Measurements from ENCODE around the gene SLC22A12.

SLC22A12 gene

GRCh38 chr11:64590763-64591221 is at the start of gene SLC22A12:
SLC22A12 (plus strand) TSS chr11:64591220; CDS start chr11:64591557, 337 bp downstream.
- H3K27me3 Mint-ChIP-seq, result peaks cover 51% of the 10 kb centered on the region
- no peak within 1 kb of the TSS for H3K27ac Mint-ChIP-seq
- no peaks in the 10 kb centered on the region for H3K4me1 Mint-ChIP-seq

GRCh38 chr11:64542172-64543125 is 48.6 kb upstream of the SLC22A12 start:
- no peak for ATAC-seq
- Mint-ChIP-seq H3K4me3 (no peak overlapping the region), H3K36me3 (no peaks in the 10 kb centered on the region), H3K9me3 (peaks cover 6% of the 10 kb centered on the region), H3K4me1 (peaks cover 6% of the 10 kb centered on the region), H3K27ac (no peak overlapping the region), H3K27me3 (peaks cover 89% of the 10 kb centered on the region)

More at GRCh38 chr11:64590763-64591221, at the start of gene SLC22A12:
- no peak for ATAC-seq
- Mint-ChIP-seq H3K9me3 (peaks cover 16% of the 10 kb centered on the region), H3K36me3 (peaks cover 7% of the 10 kb centered on the region), H3K4me3 (no peak within 1 kb of the TSS)

GRCh38 chr11:64543818-64544217 is 47.2 kb upstream of the SLC22A12 start:
- ATAC-seq, result no peak
- H3K27ac Mint-ChIP-seq, result no peak overlapping the region

GRCh38 chr11:64544616-64545296 is 46.3 kb upstream of the SLC22A12 start:
- H3K27ac Mint-ChIP-seq, result no peak overlapping the region
- peaks cover 6% of the 10 kb centered on the region for H3K9me3 Mint-ChIP-seq
- no peaks in the 10 kb centered on the region for H3K36me3 Mint-ChIP-seq
- H3K27me3 Mint-ChIP-seq, result peaks cover 71% of the 10 kb centered on the region
- no peak overlapping the region for H3K4me3 Mint-ChIP-seq
- ATAC-seq, result no peak
- H3K4me1 Mint-ChIP-seq, result no peaks in the 10 kb centered on the region

More at GRCh38 chr11:64543818-64544217, 47.2 kb upstream of the SLC22A12 start:
- no peak overlapping the region for H3K4me3 Mint-ChIP-seq
- H3K9me3 Mint-ChIP-seq, result peaks cover 6% of the 10 kb centered on the region
- H3K4me1 Mint-ChIP-seq, result peaks cover under 1% of the 10 kb centered on the region
- no peaks in the 10 kb centered on the region for H3K36me3 Mint-ChIP-seq
- H3K27me3 Mint-ChIP-seq, result peaks cover 80% of the 10 kb centered on the region

GRCh38 chr11:64545619-64546018 is 45.4 kb upstream of the SLC22A12 start:
- H3K9me3 Mint-ChIP-seq, result peaks cover 6% of the 10 kb centered on the region
- no peak overlapping the region for H3K27ac Mint-ChIP-seq

GRCh38 chr11:64546176-64546575 is 44.8 kb upstream of the SLC22A12 start:
- Mint-ChIP-seq H3K27me3 (peaks cover 59% of the 10 kb centered on the region), H3K36me3 (no peaks in the 10 kb centered on the region), H3K4me1 (no peaks in the 10 kb centered on the region), H3K4me3 (no peak overlapping the region), H3K9me3 (peaks cover 6% of the 10 kb centered on the region), H3K27ac (no peak overlapping the region)
- no peak for ATAC-seq

More at GRCh38 chr11:64545619-64546018, 45.4 kb upstream of the SLC22A12 start:
- H3K36me3 Mint-ChIP-seq, result no peaks in the 10 kb centered on the region
- H3K4me1 Mint-ChIP-seq, result no peaks in the 10 kb centered on the region
- peaks cover 64% of the 10 kb centered on the region for H3K27me3 Mint-ChIP-seq
- H3K4me3 Mint-ChIP-seq, result no peak overlapping the region
- no peak for ATAC-seq

GRCh38 chr11:64546600-64546999 is 44.4 kb upstream of the SLC22A12 start:
- no peak overlapping the region for H3K27ac Mint-ChIP-seq
- no peak for ATAC-seq
- no peak overlapping the region for H3K4me3 Mint-ChIP-seq
- peaks cover 54% of the 10 kb centered on the region for H3K27me3 Mint-ChIP-seq
- H3K4me1 Mint-ChIP-seq, result no peaks in the 10 kb centered on the region
- peaks cover 6% of the 10 kb centered on the region for H3K9me3 Mint-ChIP-seq
- no peaks in the 10 kb centered on the region for H3K36me3 Mint-ChIP-seq

- peaks cover 30% of the 10 kb centered on the region for H3K27me3 Mint-ChIP-seq
- H3K27ac Mint-ChIP-seq, result no peak overlapping the region
- H3K36me3 Mint-ChIP-seq, result no peaks in the 10 kb centered on the region
- H3K4me1 Mint-ChIP-seq, result peaks cover 5% of the 10 kb centered on the region
- ATAC-seq, result no peak
- no peak overlapping the region for H3K4me3 Mint-ChIP-seq
- H3K9me3 Mint-ChIP-seq, result peaks cover 4% of the 10 kb centered on the region
These were observed 41.1 kb upstream of the SLC22A12 start for GRCh38 chr11:64549969-64550368.

GRCh38 chr11:64553554-64554201 is 37.3 kb upstream of the SLC22A12 start:
- no peak for ATAC-seq
- no peak overlapping the region for H3K27ac Mint-ChIP-seq
- H3K4me1 Mint-ChIP-seq, result peaks cover 18% of the 10 kb centered on the region

GRCh38 chr11:64556044-64556720 is 34.8 kb upstream of the SLC22A12 start:
- H3K27me3 Mint-ChIP-seq, result peaks cover 46% of the 10 kb centered on the region
- H3K9me3 Mint-ChIP-seq, result peaks cover 4% of the 10 kb centered on the region
- ATAC-seq, result no peak
- H3K4me3 Mint-ChIP-seq, result no peak overlapping the region
- H3K27ac Mint-ChIP-seq, result no peak overlapping the region
- peaks cover 18% of the 10 kb centered on the region for H3K4me1 Mint-ChIP-seq
- no peaks in the 10 kb centered on the region for H3K36me3 Mint-ChIP-seq

More at GRCh38 chr11:64553554-64554201, 37.3 kb upstream of the SLC22A12 start:
- Mint-ChIP-seq H3K4me3 (no peak overlapping the region), H3K27me3 (peaks cover 21% of the 10 kb centered on the region), H3K36me3 (no peaks in the 10 kb centered on the region), H3K9me3 (peaks cover 4% of the 10 kb centered on the region)

GRCh38 chr11:64556721-64557250 is 34.2 kb upstream of the SLC22A12 start:
- peaks cover 47% of the 10 kb centered on the region for H3K27me3 Mint-ChIP-seq

GRCh38 chr11:64558065-64558745 is 32.8 kb upstream of the SLC22A12 start:
- no peak for ATAC-seq
- Mint-ChIP-seq H3K27ac (no peak overlapping the region), H3K36me3 (no peaks in the 10 kb centered on the region), H3K27me3 (peaks cover 47% of the 10 kb centered on the region), H3K4me3 (no peak overlapping the region), H3K4me1 (peaks cover 18% of the 10 kb centered on the region), H3K9me3 (no peaks in the 10 kb centered on the region)

More at GRCh38 chr11:64556721-64557250, 34.2 kb upstream of the SLC22A12 start:
- Mint-ChIP-seq H3K27ac (no peak overlapping the region), H3K9me3 (peaks cover 4% of the 10 kb centered on the region), H3K36me3 (no peaks in the 10 kb centered on the region), H3K4me1 (peaks cover 18% of the 10 kb centered on the region), H3K4me3 (no peak overlapping the region)
- ATAC-seq, result no peak

GRCh38 chr11:64558869-64559268 is 32.2 kb upstream of the SLC22A12 start:
- Mint-ChIP-seq H3K36me3 (no peaks in the 10 kb centered on the region), H3K27me3 (peaks cover 47% of the 10 kb centered on the region), H3K9me3 (no peaks in the 10 kb centered on the region), H3K4me3 (no peak overlapping the region), H3K27ac (no peak overlapping the region), H3K4me1 (peaks cover 18% of the 10 kb centered on the region)
- ATAC-seq, result no peak

Measured in stimulated activated memory B cell treated with anti-CD40 and anti-IgM and Interleukin-4, amounts not matched to agents 10 μg/mL and 1 μg/mL and 100 μg/mL, for 72 hours (primary cell).